B cell (primary cell): ENCODE measurements around the gene NUDT1. TPM values are rescaled to one million over a fixed set of nuclear protein-coding genes. Genes with fewer than 3 reads are reported as not detected.

Experiments used
- ATAC-seq: fragments of 200-7000 bp; cut with Tn5 transposase; one replicate; pipeline ENCODE4 v1.10.0; 2021; ENCODE audit warnings: low read depth, mild to moderate bottlenecking, moderate number of reproducible peaks, moderate library complexity
- CTCF ChIA-PET: fragments of 350-600 bp; sonication (Branson Sonifier 250); formaldehyde crosslinking; loops from one replicate; lab custom pipeline; 2021; ENCODE audit warnings: antibody characterized with exemption, inconsistent platforms; lab: Charles Lee
- POLR2A ChIA-PET: fragments of 350-600 bp; sonication (Branson Sonifier 250); formaldehyde crosslinking; loops from one replicate; lab custom pipeline; 2021; ENCODE audit warnings: antibody characterized with exemption; lab: Charles Lee
- DNase-seq: peaks from one replicate; pipeline ENCODE4 v3.0.0; 2013
- H2AFZ ChIP-seq: 2 replicates; pipeline ENCODE4 v1.6.1; 2012; ENCODE audit warnings: mild to moderate bottlenecking, low read depth, low read length; ENCODE audit not compliant: insufficient read depth, poor library complexity, severe bottlenecking
- H3K27ac ChIP-seq, 2 donors: 1 replicate in 1 of 2; 2 replicates in 1 of 2; pipeline ENCODE4 v1.5.1; 2012 to 2013; ENCODE audit warnings: low read length in 2 of 2, mild to moderate bottlenecking in 2 of 2, moderate library complexity in 1 of 2
- H3K27me3 ChIP-seq, 4 experiments: fragments of 200-600 bp in 1 of 4; sonication (generic) in 1 of 4; replicated peaks in 1 of 4; 1 replicate in 2 of 4; 2 replicates in 2 of 4; pipeline versions ENCODE4 v1.6.1 to v1.7.0; 2013 to 2016; ENCODE audit warnings: low read length in 3 of 4, mild to moderate bottlenecking in 2 of 4, mixed read lengths in 1 of 4, moderate library complexity in 1 of 4; ENCODE audit not compliant: insufficient read depth in 4 of 4, control insufficient read depth in 3 of 4; ENCODE audit errors: control extremely low read depth in 1 of 4
- H3K36me3 ChIP-seq, 2 experiments: replicated peaks in 1 of 2; 1 replicate in 1 of 2; 2 replicates in 1 of 2; pipeline versions ENCODE4 v1.6.1 to v1.7.1; 2013; ENCODE audit warnings: low read length in 1 of 2; ENCODE audit not compliant: insufficient read depth in 2 of 2, control insufficient read depth in 1 of 2; ENCODE audit errors: control extremely low read depth in 1 of 2, extremely low read depth in 1 of 2
- H3K4me1 ChIP-seq, 2 donors: fragments of 200-600 bp in 1 of 2; sonication (generic) in 1 of 2; 1 replicate in 1 of 2; 2 replicates in 1 of 2; pipeline versions ENCODE4 v1.5.1 to v1.6.1; 2013 to 2017; ENCODE audit warnings: low read length in 2 of 2; ENCODE audit not compliant: control insufficient read depth in 2 of 2, insufficient read depth in 2 of 2
- H3K4me2 ChIP-seq: replicated peaks from 2 replicates; pipeline ENCODE3; 2012; ENCODE audit warnings: mild to moderate bottlenecking, low read depth, low read length; ENCODE audit not compliant: poor library complexity, severe bottlenecking
- H3K4me3 ChIP-seq, 5 experiments: fragments of 200-600 bp in 1 of 5; sonication (generic) in 1 of 5; 1 replicate in 3 of 5; 2 replicates in 2 of 5; pipeline versions ENCODE4 v1.5.1 to v1.7.0; 2011 to 2016; ENCODE audit warnings: low read length in 4 of 5, mild to moderate bottlenecking in 4 of 5, low read depth in 2 of 5, control low read depth in 1 of 5, moderate library complexity in 1 of 5; ENCODE audit not compliant: insufficient read depth in 1 of 5; ENCODE audit errors: control extremely low read depth in 1 of 5, extremely low read depth in 1 of 5
- H3K79me2 ChIP-seq: fragments of 200-600 bp; sonication (generic); one replicate; pipeline ENCODE4 v1.6.0; 2016; ENCODE audit warnings: low read length; ENCODE audit not compliant: control insufficient read depth, insufficient read depth
- H3K9ac ChIP-seq: fragments of 200-600 bp; sonication (generic); 2 replicates; pipeline ENCODE4 v1.6.1; 2017; ENCODE audit warnings: mild to moderate bottlenecking, low read length, moderate library complexity
- H3K9me3 ChIP-seq, 3 donors: one replicate each; pipeline versions ENCODE4 v1.6.1 to v1.7.1; 2013; ENCODE audit warnings: low read length in 2 of 3; ENCODE audit not compliant: control insufficient read depth in 2 of 3, insufficient read depth in 1 of 3; ENCODE audit errors: control extremely low read depth in 1 of 3
- H4K20me1 ChIP-seq: 2 replicates; pipeline ENCODE4 v1.6.0; 2012; ENCODE audit warnings: mild to moderate bottlenecking, low read length; ENCODE audit not compliant: insufficient read depth, control insufficient read depth, poor library complexity, severe bottlenecking
- H3K27ac Mint-ChIP-seq: one replicate; pipeline ENCODE4 v1.8.0; 2021; ENCODE audit warnings: mixed read lengths
- H3K27me3 Mint-ChIP-seq: one replicate; pipeline ENCODE4 v1.8.0; 2021; ENCODE audit warnings: mixed read lengths
- H3K4me1 Mint-ChIP-seq: one replicate; pipeline ENCODE4 v1.8.0; 2021; ENCODE audit warnings: mixed read lengths
- H3K4me3 Mint-ChIP-seq: one replicate; pipeline ENCODE4 v1.8.0; 2021; ENCODE audit warnings: mixed read lengths
- H3K9me3 Mint-ChIP-seq: one replicate; pipeline ENCODE4 v1.8.0; 2022; ENCODE audit warnings: mixed read lengths; ENCODE audit not compliant: insufficient read depth
- EZH2 ChIP-seq: IDR thresholded peaks from 2 replicates; pipeline ENCODE4 v1.6.1; 2012; ENCODE audit warnings: borderline replicate concordance, low read depth, mild to moderate bottlenecking, moderate library complexity, low read length; ENCODE audit not compliant: insufficient read depth, poor library complexity, severe bottlenecking
- WGBS: methylation state at CpG from one replicate; pipeline ENCODE4 v1.1.5; 2013; ENCODE audit warnings: missing lambda C conversion rate; ENCODE audit not compliant: insufficient coverage; 5-methylcytosine and 5-hydroxymethylcytosine counted together
- intact Hi-C: fragments of 100-400 bp; cut with micrococcal nuclease; formaldehyde crosslinking; loops from one replicate; pipeline ENCODE4 v1.10.0; 2022
- polyA plus RNA-seq: library from polyadenylated mRNA; depleted of rRNA; stranded (reverse); fragments of >200 nt; gene quantifications from 2 replicates; pipeline ENCODE4 v1.2.3, GENCODE V29; 2012
- total RNA-seq, 2 donors: library from RNA; stranded (reverse); fragments of 120-200 nt in 1 of 2; gene quantifications; 1 replicate in 1 of 2; 2 replicates in 1 of 2; pipeline versions ENCODE4 v1.2.3 to v1.2.4, GENCODE V29; 2013 to 2022
- TF ChIP-seq, protein P1 (sequence below): fragments of 200-600 bp; IDR thresholded peaks from one replicate; pipeline ENCODE4 v1.8.0; 2022; ENCODE audit warnings: antibody characterized with exemption, mild to moderate bottlenecking

The NUDT1 gene
- total and polyA plus RNA-seq, 2 donors (not counting 1 experiment from before 2014, with no cell fraction given) = 21.1 to 22.9 TPM

DNA sequence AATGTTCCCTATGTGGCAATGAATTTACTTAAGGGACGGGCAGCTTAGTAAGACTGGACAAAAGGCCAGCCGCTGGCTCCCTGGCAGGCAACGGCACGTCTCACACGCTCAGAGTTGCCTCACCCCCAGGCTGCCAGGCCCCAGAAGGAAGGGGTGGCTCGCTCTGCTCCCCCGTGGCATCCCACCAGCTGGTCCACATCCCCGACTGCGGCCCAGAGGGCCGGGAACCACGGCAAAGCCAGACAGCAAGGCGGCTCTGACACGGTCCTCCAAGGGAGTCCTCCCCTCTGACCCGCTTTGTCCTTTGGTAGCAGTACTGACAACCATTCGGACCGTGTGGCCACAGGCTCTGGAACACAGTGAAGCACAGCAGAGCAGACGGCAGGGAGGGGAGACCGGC, 34.1 kb downstream of the NUDT1 start:
- ATAC-seq (no peak), DNase-seq (no peak)
- POLR2A ChIA-PET = interaction anchor here (0.5 to 0.6 kb wide), 2 partner anchors 15 to 72 kb away, joined by 5 to 6 read pairs; no protein-coding TSS in a partner anchor
- H3K79me2 ChIP-seq = peaks cover 39% of the 10 kb centered on the region
- peaks cover 18% of the 10 kb centered on the region for H4K20me1 ChIP-seq
- Mint-ChIP-seq H3K9me3 (no peaks in the 10 kb centered on the region), H3K27me3 (no peaks in the 10 kb centered on the region), H3K4me1 (peaks cover 16% of the 10 kb centered on the region), H3K4me3 (no peak overlapping the region), H3K27ac (no peak overlapping the region)
- H3K9ac ChIP-seq = no peak overlapping the region
- H3K27ac ChIP-seq = no peak overlapping the region
- no peaks in the 10 kb centered on the region for H3K4me1 ChIP-seq
- no peaks in the 10 kb centered on the region for H3K27me3 ChIP-seq
- intact Hi-C loops = no loop called here
- peaks cover 0 to 51% of the 10 kb centered on the region in 2 experiments for H3K36me3 ChIP-seq
- WGBS = 98% methylated on average over 18 of the region's 18 CpGs
- TF ChIP-seq, protein P1, sequence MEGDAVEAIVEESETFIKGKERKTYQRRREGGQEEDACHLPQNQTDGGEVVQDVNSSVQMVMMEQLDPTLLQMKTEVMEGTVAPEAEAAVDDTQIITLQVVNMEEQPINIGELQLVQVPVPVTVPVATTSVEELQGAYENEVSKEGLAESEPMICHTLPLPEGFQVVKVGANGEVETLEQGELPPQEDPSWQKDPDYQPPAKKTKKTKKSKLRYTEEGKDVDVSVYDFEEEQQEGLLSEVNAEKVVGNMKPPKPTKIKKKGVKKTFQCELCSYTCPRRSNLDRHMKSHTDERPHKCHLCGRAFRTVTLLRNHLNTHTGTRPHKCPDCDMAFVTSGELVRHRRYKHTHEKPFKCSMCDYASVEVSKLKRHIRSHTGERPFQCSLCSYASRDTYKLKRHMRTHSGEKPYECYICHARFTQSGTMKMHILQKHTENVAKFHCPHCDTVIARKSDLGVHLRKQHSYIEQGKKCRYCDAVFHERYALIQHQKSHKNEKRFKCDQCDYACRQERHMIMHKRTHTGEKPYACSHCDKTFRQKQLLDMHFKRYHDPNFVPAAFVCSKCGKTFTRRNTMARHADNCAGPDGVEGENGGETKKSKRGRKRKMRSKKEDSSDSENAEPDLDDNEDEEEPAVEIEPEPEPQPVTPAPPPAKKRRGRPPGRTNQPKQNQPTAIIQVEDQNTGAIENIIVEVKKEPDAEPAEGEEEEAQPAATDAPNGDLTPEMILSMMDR = no peak
- TF ChIP-seq EZH2 = no peak
- no peak overlapping the region for H3K4me2 ChIP-seq
- CTCF ChIA-PET = no interaction called here
- H2AFZ ChIP-seq = no peak overlapping the region
- peaks cover 0 to 3% (median 0%) of the 10 kb centered on the region in 3 donors for H3K9me3 ChIP-seq
- H3K4me3 ChIP-seq = no peak overlapping the region

DNA sequence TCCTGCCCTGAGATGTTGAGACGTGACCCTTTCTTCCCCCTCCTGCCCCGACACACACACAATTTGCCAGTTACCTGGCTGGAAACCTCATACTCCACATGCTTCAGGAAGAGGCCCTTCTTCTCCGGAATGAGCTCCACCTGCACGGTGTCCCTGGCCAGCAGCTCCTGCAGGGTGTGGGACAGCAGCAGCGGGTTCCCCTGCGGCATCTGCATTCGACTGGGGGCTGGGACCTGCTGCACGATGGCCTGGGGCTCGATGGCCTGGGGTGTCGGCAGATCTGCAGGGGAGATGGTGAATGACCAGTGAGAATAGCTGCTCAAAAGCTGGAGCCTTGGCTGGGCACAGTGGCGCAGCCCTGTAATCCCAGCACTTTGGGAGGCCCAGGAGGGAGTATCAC, 36.0 kb downstream of the NUDT1 start:
- no peaks in the 10 kb centered on the region for H3K27me3 Mint-ChIP-seq
- no peak for ATAC-seq
- WGBS = 97% methylated on average over 10 of the region's 11 CpGs
- CTCF ChIA-PET = no interaction called here
- peaks cover 31% of the 10 kb centered on the region for H3K4me1 Mint-ChIP-seq
- H3K27ac Mint-ChIP-seq = no peak overlapping the region
- peaks cover 55% of the 10 kb centered on the region for H3K79me2 ChIP-seq
- H3K4me1 ChIP-seq = no peaks in the 10 kb centered on the region
- no peak for DNase-seq
- H3K9me3 ChIP-seq = peaks cover 0 to 3% (median 0%) of the 10 kb centered on the region in 3 donors
- no peak overlapping the region for H3K9ac ChIP-seq
- H3K4me2 ChIP-seq = no peak overlapping the region
- peaks cover 36% of the 10 kb centered on the region for H4K20me1 ChIP-seq
- no peak overlapping the region for H2AFZ ChIP-seq
- TF ChIP-seq, protein P1 = no peak
- no peak for TF ChIP-seq EZH2
- no peak overlapping the region for H3K4me3 ChIP-seq
- no peak overlapping the region for H3K27ac ChIP-seq
- peaks cover 0 to 35% of the 10 kb centered on the region in 2 experiments for H3K36me3 ChIP-seq
- H3K9me3 Mint-ChIP-seq = no peaks in the 10 kb centered on the region
- intact Hi-C loops = no loop called here
- H3K4me3 Mint-ChIP-seq = no peak overlapping the region
- POLR2A ChIA-PET = interaction anchor here (0.6 kb wide), 1 partner anchor 20 kb away, joined by 8 read pairs; no protein-coding TSS in a partner anchor
- H3K27me3 ChIP-seq = no peaks in the 10 kb centered on the region
